ENCODE measurements around the gene DNAH5. TPM values are rescaled to one million over a fixed set of nuclear protein-coding genes. Genes with fewer than 3 reads are reported as not detected.

Gene DNAH5
- polyA plus RNA-seq, 3 donors: not detected

- Histone ChIP-seq H3K27me3 (ENCODE audit: control insufficient read depth in 2 of 2, insufficient read depth in 2 of 2, low read length in 2 of 2) (no peaks in the 10 kb centered on the region), H3K27ac (ENCODE audit: low read depth in 1 of 2, low read length in 2 of 2) (no peak overlapping the region), H3K79me2 (ENCODE audit: insufficient read depth, low read length) (no peaks in the 10 kb centered on the region), H2AFZ (ENCODE audit: insufficient read depth, low read depth, low read length, poor library complexity, severe bottlenecking) (no peak overlapping the region), H3K4me3 (replicated peaks in 1 of 3; ENCODE audit: low read depth in 2 of 3, low read length in 3 of 3) (no peak overlapping the region), H3K36me3 (replicated peaks in 1 of 2; ENCODE audit: control insufficient read depth in 1 of 2, insufficient read depth in 2 of 2, low read length in 2 of 2) (no peaks in the 10 kb centered on the region), H3K4me1 (ENCODE audit: control insufficient read depth in 1 of 2, insufficient read depth in 2 of 2, low read length in 2 of 2) (no peaks in the 10 kb centered on the region), H3K9ac (ENCODE audit: insufficient read depth, low read length, poor library complexity, severe bottlenecking) (no peak overlapping the region), H4K20me1 (ENCODE audit: insufficient read depth, low read length) (no peaks in the 10 kb centered on the region), H3K9me3 (replicated peaks in 1 of 2; ENCODE audit: control insufficient read depth in 1 of 2, insufficient read depth in 1 of 2, low read length in 2 of 2) (peaks cover 0 to 3% of the 10 kb centered on the region in 2 donors), H3K4me2 (replicated peaks; ENCODE audit: extremely low read depth, low read length, poor library complexity, severe bottlenecking) (no peak overlapping the region)
- intact Hi-C loops (cut with micrococcal nuclease): no loop called here
- no peak overlapping the region for H3K27ac Mint-ChIP-seq
- H3K9me3 Mint-ChIP-seq: peaks cover 0 to 2% (median 0%) of the 10 kb centered on the region in 7 donors
- H3K4me1 Mint-ChIP-seq: no peaks in the 10 kb centered on the region
- H3K36me3 Mint-ChIP-seq: no peaks in the 10 kb centered on the region
- peaks cover 0 to 3% (median 0%) of the 10 kb centered on the region in 3 donors for H3K27me3 Mint-ChIP-seq (ENCODE audit: low read depth in 3 of 3)
- WGBS (ENCODE audit: insufficient coverage): no CpG with 5 or more reads among the region's 5 CpGs
- no peak overlapping the region for H3K4me3 Mint-ChIP-seq
- no peak for TF ChIP-seq CTCF (IDR thresholded peaks at IDR 0.05)
- no peak for DNase-seq
Measured at GRCh38 chr5:13917061-13917460, 27.4 kb downstream of the DNAH5 start.

- no peaks in the 10 kb centered on the region for H3K36me3 Mint-ChIP-seq
- no CpG with 5 or more reads among the region's 3 CpGs for WGBS (ENCODE audit: insufficient coverage)
- no peak for TF ChIP-seq CTCF (IDR thresholded peaks at IDR 0.05)
- Histone ChIP-seq H3K27me3 (ENCODE audit: control insufficient read depth in 2 of 2, insufficient read depth in 2 of 2, low read length in 2 of 2) (no peaks in the 10 kb centered on the region), H4K20me1 (ENCODE audit: insufficient read depth, low read length) (no peaks in the 10 kb centered on the region), H3K9ac (ENCODE audit: insufficient read depth, low read length, poor library complexity, severe bottlenecking) (no peak overlapping the region), H3K4me2 (replicated peaks; ENCODE audit: extremely low read depth, low read length, poor library complexity, severe bottlenecking) (no peak overlapping the region), H2AFZ (ENCODE audit: insufficient read depth, low read depth, low read length, poor library complexity, severe bottlenecking) (no peak overlapping the region), H3K4me3 (replicated peaks in 1 of 3; ENCODE audit: low read depth in 2 of 3, low read length in 3 of 3) (no peak overlapping the region), H3K36me3 (replicated peaks in 1 of 2; ENCODE audit: control insufficient read depth in 1 of 2, insufficient read depth in 2 of 2, low read length in 2 of 2) (no peaks in the 10 kb centered on the region), H3K9me3 (replicated peaks in 1 of 2; ENCODE audit: control insufficient read depth in 1 of 2, insufficient read depth in 1 of 2, low read length in 2 of 2) (no peaks in the 10 kb centered on the region), H3K4me1 (ENCODE audit: control insufficient read depth in 1 of 2, insufficient read depth in 2 of 2, low read length in 2 of 2) (no peaks in the 10 kb centered on the region), H3K79me2 (ENCODE audit: insufficient read depth, low read length) (no peaks in the 10 kb centered on the region), H3K27ac (ENCODE audit: low read depth in 1 of 2, low read length in 2 of 2) (no peak overlapping the region)
- DNase-seq: no peak
- peaks cover 0 to 5% (median 0%) of the 10 kb centered on the region in 7 donors for H3K9me3 Mint-ChIP-seq
- no peak overlapping the region for H3K4me3 Mint-ChIP-seq
- intact Hi-C loops (cut with micrococcal nuclease): no loop called here
- H3K4me1 Mint-ChIP-seq: no peaks in the 10 kb centered on the region
- H3K27ac Mint-ChIP-seq: no peak overlapping the region
- peaks cover 0 to 3% (median 0%) of the 10 kb centered on the region in 3 donors for H3K27me3 Mint-ChIP-seq (ENCODE audit: low read depth in 3 of 3)
Measured at GRCh38 chr5:13913962-13914361, 30.5 kb downstream of the DNAH5 start.
